Stimulated activated CD8-positive, alpha-beta memory T cell treated with anti-CD3 and anti-CD28 coated beads, Interleukin-15, amount 100 ng/mL, for 1 hour (primary cell): ENCODE results near the gene S100A7.
"Not testable (repeated sequence)": the region's sequence is repeated elsewhere in the genome, so short reads cannot be mapped to it uniquely, and the experiment has no call there.

ENCODE experiments used
- DNase-seq: peaks from one replicate; pipeline ENCODE4 v3.0.0-alpha.2; 2020; ENCODE audit warnings: low read depth

The S100A7 gene

DNA sequence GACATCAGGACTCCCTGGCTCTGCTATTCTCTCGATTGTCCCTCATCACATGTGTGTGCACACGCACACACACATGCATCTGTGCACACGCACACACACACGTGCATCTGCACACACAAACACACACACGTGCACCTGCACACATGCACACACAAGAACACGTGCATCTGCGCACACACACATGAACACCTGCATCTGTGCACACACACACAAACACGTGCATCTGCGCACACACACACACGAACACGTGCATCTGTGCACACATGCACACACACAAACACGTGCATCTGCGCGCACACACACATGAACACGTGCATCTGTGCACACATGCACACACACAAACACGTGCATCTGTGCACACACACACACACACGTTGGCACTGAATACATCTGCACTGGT, 29.4 kb downstream of the S100A7 start:
- DNase-seq = no peak

DNA sequence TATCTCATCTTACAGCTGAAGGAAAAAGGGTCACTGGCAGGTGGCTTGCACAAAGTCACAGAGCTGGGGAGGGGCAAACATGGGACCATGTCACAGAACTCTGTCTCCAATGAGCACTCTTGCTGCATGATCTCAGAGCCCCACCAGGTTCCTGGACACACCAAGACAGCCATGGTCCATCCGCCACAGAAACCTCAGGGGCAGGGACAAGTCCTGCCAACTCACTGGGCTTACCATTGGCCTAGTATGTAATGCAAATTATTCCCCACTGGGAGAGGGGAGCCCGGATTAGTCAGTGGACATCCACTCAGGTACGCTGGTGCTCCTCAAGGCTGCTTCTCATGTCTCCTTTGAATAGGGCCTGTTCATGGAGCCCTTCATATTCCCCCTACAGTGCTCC, 29.9 kb downstream of the S100A7 start:
- DNase-seq = no peak

DNA sequence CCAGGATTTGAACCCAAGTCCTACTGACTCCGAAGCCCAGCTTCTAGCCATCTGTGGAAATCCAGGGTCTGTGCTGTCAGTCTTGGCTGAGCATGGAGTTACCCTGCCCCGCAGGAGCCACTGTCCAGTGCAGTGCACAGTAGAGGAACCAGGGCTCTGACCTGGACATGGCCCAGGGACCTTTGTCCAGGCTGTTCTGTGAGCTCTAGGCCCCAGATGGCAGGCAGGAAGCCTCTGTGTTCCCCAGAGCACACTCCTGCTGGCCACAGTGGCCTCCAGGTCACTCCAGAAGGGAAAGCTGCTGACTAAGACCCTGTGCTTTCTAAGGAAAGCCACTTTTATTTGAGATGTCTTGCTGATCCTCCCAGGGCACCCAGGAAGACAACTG, 30.3 kb downstream of the S100A7 start:
- no peak for DNase-seq

DNA sequence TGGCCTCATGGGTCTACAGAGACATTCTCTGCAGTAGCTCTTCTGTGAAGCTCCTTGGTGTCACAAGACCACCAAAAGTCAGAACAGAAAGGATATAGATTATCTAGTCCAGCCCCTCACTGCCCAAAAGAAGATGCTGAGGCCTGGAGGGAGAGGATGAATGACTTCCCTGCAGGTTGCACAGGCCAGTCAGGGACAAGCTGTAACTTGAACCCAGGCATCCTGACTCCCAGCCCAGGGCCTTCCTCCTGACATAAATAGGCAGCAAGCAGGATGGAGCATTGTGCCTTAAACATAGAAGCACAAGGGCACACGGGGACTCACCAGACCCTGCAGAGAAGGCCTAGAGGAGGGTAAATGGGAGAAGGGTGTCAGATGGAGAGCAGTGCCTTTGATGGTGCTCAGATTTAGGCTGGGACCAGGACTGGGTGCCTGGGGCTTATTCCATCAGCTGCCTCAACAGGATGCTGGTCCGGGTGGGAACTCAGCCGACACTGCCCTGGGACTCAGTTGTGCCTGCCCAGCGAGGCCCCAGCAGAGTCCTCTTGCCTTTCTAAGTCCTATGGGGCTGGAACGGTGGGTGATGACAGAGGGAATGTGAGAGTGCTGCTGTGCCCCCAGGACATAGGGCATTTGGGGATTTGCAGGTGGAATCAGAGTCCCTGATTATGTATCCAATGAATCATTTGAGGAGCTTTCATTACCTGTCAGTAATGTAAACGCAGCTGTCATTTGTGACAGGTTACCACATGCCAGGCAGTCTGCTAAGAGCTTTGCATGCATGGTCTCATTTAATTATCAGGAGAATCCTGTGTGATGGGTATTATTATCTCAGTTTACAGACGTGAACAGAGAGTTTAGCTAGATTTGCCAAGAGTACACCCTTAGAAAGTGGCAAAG, 30.9 kb downstream of the S100A7 start:
- no peak for DNase-seq

DNA sequence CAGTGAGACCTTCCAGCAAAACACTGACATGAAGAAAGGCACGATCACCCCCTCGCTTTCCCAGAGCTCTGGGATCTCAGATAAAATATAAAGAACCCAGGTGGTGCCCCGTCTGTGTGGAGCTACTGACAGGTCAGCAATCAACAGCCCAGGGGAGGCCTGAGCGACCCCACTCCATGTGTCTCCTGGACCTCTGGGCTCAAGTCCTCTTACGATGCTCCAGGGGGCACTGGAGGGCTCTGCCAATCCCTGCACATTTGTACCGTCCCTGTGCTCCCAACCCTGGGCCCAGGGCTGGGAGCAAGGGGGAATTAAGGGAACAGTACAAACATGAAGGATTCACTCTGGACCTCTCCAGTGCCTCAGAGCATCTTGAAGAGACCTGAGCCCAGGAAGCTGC, 31.7 kb downstream of the S100A7 start:
- no peak for DNase-seq

DNA sequence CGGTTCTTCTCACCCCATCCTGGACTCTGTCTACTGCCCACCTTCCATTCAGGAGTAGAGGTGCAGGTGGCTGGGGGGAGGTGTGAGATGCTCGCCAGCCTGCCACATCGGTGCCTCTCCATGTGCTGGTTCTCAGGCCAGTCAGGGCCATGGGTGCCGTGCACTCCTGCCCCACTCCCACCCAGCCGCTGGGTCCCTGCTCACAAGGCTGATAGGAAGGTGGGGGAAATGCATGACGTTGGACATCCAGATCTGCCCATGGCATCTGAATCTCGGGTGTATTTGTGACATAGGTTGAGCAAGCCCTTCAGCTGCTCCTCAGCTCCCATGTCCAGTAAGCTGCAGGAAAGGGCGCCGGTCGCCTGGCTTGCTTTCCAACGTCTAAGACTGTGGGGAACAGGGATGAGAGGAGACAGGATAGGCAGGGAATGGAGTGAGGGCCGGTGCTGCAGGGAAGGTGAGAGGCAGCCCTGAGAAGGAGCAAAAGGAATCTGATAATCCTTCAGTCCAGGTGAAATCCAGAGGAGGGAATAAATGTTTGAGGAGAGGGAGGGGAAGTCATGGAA, 32.3 kb downstream of the S100A7 start:
- no peak for DNase-seq

DNA sequence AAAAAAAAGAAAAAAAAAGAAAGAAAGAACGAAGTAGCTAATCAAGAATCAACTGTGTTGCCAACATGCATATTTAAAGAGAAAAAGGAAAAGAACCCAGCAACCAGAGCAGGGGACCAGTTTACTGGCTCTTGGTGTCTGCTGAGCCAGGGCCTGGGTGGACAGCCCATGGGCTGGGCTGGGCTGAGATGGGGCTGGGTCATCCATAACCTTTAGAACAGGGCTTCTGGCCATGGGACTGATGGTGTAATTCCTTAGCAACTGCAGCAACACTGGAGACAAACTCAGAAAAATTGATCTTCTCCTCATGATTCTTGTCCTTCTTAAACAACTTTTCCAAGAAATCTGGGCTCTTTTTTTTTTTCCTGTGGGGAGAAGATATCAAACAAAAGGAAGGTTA, 33.6 kb downstream of the S100A7 start:
- no peak for DNase-seq

DNA sequence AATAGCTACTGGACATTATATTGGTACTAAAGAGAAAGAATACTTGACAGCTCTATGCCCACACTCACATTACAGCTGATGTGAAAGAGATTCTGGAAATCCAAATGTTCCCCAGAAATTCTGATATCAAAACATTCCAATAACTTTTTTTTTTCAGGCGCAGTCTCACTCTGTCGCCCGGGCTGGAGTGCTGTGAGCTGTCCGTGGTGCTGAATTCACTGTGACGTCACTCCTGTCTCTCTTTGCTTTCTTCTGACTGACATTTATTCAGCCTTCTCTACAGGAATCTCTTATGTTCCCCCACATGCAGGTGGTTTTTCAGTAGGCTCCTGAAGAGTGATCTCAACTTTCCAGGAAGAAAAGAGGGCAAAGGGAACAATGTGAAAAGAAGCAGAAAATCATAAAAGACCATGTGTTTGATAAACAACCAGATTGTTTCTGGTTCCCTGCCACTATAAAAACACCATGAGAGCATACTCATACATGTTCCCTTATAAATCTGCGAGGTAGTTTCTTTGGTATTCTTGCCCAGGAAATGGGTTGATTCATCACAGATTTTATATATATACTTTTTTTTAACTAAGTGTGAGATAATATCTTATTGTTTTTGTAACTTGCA, 37.9 kb downstream of the S100A7 start:
- peak; percentile 43 for DNase-seq

DNA sequence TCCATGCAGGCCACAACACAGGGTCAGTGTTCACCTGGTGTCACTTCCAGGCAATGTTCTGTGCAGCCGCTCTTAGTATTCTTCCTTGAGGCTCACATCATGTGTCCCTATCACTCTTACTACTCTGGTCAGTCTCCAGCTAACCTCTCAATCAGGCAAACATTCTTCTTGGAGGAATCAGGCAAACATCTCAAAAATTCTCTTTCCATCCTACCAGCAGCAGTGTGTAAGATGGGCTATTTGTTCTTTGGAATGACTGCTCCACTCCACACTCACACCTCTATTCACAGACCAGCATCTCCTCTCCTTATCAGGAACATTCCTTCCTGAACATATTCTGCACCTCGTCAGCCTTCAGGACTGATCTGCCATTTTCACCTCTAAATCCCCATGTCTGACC, 40.1 kb downstream of the S100A7 start:
- DNase-seq = no peak

DNA sequence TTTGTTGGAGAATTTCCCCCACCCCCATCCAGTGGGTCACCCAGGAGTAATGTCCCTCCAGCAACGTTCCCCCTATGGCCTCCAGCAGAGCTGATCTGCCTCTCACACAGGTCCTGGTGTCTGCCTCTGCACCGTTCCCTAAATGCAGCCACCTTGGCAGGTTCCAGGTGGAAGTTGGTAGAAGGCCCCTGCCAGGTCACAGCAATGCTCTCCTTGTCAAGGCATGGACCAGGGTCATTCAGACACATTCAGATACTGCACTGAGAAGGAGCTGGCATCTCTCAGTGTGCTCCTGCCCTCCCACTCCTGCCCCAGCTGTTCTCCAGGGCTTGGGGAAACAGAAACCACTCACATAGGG, 41.0 kb downstream of the S100A7 start:
- DNase-seq = not testable (repeated sequence)

DNA sequence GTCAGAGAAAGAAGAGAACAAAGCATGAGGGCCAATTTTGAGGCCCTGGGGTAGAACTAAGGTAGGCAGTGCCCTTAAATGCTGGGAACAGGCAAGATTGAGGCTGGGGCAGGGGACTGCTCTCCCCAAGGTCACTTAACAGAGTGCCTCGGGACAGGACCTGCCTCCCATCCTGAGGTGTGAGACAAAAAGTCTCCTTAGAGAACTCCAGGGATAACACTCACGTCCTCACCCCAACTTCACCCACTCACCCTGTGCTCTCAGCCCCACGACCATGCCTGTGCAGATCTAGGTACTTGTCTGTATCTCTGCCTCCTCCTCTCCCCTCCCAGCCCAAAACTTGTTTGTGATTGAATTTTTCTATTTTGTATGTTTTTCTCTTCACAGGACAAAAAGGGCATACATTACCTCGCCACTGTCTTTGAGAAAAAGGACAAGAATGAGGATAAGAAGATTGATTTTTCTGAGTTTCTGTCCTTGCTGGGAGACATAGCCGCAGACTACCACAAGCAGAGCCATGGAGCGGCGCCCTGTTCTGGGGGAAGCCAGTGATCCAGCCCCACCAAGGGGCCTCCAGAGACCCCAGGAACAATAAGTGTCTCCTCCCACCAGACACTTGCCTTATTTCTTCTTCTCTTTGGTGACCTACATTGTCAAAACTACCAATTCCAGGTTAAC, 41.6 kb downstream of the S100A7 start:
- not testable (repeated sequence) for DNase-seq

DNA sequence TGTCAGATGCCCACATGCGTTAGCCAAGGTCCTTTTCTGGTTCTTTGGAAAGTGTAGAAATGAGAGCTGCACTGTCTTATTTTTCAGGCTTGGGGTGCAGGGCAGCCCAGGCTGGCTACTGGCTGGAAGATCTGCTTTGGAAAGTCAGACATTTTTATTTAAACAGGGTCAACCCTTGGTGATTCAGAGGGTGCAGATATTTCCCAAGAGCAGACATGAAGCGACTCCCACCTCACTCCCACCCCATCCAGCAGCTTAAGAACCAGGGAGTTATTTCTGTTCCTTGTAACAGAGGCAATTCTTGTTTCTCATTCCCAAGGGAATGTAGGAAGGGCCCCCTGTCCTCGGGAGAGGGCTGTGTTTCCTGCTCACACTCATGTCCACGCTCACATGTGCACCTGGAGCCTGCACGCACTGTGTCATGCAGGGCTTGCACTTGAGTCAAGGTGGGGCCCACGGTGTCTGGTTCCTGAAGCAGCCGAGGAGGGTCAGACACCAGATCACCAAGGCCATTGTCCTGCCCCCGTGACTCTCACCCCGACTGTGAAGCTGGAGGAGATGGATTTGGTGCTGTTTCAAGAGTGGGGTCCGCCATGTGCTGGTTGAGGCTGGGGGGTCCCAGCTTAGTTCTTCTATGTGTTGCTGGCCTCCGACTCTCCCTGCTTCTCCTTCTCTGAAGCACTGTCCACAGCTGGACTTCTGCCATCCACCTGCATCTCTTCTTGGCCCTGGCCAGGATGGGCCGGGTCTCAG, 43.1 kb downstream of the S100A7 start:
- DNase-seq = no peak

DNA sequence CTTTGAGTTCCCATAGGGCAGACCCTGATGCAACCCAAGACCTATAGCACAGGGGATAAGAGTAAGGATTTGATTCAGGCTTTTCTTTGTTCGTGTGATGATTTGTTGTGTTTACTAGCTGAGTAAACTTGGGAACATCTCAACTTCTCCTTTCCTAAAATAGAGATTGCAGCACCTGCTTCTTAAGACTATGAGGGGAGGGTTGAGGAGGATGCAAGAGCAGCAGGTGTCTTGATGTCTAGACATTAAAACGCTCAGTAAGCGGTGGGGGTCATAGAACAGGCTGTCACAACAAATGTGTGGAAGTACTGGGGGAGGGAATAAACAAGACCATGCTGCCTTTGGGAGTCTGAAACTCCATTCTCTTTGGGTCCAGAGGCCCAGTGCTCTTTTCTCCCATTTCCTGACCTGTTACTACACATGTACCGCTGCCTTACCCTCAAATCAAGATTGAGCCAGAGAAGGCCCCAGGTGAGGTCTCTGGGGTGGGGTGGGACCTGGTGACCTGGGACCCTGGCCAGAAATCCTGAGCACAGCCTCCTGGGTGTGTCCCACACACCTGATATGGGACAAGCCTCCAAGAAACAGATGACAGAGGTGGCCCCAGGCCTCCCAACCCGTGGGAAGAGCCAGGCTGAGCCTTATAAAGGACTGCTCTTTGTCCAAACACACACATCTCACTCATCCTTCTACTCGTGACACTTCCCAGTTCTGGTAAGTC, 44.4 kb downstream of the S100A7 start, which contains the start of gene S100A7A:
S100A7A (plus strand) TSS at position 671 of the 721 bp plus-strand sequence. CDS start 1,563 bp downstream, outside the sequence.
- DNase-seq = no peak

DNA sequence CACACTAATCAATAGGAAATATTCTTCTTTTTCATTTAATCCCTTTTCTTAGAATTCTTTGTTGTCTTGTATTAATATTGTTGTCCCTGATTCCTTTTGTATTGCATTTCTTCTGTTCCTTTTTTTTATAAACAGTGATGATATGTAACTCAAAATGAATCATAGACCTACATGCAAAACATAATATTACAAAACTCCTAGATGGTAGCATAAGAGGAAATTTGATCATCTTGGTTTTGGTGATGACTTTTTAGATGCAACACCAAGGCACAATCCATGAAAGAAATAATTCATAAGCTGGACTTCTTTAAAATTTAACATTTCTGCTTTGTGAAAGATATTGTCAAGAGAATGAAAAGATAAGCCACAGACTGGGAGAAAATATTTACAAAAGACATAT, 46.5 kb downstream of the S100A7 start:
- not testable (repeated sequence) for DNase-seq
